Activated CD4-positive, alpha-beta T cell treated with anti-CD3 and anti-CD28 coated beads, Interleukin-2, amount 50 U/mL, for 1 hour (primary cell): ENCODE measurements around the gene CHST12.

Experiments used
- DNase-seq: peaks from one replicate; pipeline ENCODE4 v3.0.0-alpha.2; 2020

The CHST12 gene

DNA sequence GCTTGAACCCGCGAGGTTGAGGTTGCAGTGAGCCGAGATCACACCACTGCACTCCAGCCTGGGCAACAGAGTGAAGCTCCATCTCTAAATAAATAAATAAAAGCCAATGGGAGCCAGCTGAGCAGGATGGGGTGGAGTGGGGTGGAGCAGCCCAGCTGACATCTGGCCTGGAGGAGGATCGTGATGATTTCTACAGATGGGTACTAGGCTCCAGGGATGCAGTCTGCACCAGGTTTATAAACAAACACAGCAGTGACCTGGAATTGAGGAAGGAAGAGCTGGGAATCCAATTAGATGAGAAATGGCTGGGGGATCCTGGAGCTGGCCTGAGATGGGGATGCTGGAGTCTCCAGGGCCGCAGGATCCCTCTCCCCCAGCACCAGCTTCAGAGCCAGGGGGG is 80.1 kb downstream of the CHST12 start:
- no peak for DNase-seq

GRCh38 chr7:2484868-2485267 is 81.5 kb downstream of the CHST12 start:
- no peak for DNase-seq

DNA sequence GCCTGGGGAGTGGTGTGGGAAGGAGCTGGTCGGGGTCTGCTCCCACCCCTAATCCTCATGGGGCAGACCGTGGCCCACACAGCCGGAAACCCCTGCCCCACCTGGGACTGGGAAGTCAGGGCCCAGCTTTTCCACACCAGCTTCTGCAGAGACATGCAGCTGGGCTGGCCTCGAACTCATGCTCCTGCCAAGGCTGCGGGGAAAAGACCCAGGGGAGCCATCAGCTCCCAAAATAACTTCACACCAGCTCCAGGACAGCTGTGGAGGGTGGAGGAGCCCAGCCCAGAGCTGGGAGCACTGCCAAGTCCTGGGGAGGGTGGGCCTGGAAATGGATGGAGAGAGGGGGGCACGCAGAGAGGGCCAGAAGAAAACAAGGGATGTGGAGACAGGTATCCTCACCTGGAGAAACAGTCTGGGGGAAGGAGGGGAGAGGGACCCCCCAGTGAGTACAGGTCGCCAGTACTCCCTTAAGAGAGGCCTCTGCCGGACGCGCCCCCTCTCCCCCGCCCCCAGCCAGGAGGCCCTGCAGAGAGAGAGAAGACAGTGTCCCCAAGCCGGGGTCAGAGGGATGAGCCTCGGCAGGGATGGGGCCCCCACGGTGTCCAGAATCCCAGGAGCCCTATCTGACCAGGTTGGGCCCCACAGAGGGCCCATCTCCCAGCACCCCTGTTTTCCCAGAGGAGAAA is 84.3 kb downstream of the CHST12 start:
- no peak for DNase-seq

- no peak for DNase-seq
These were observed 84.8 kb downstream of the CHST12 start for GRCh38 chr7:2488272-2488645.

DNA sequence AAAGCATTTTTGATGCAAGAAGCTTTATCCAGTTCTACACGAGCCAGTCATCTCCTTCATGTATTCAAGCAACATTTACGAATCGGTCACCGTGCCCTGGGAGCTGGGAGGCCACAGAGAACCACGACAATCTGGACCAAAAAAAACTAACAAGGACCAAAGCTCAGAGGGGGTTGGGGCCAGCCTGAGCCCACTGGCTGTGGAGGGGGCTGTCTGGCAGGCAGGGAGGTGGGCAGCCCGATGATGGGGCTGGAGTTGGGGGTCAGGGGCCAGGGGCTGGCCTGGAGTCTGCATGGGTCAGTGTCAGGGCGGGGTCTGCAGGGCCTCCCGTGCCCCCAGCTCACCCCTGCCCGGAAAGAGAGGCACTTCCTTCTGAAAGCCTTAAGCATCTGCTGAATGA is 85.3 kb downstream of the CHST12 start:
- DNase-seq: no peak

- no peak for DNase-seq
These were observed 86.8 kb downstream of the CHST12 start for GRCh38 chr7:2490181-2490651.

DNA sequence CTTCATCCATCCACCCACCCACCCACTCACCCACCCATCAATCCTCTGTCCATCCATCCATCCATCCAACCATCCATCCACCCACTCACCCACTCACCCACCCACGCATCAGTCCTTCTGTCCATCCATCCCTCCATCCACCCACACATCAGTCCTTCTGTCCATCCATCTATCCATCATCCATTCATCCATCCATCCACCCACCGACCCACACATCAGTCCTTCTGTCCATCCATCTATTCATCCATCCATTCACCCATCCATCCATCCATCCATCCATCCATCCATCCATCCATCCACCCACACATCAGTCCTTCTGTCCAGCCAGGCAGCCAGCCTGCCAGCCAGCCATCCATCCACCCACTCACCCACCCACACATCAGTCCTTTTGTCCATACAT is 88.6 kb downstream of the CHST12 start:
- DNase-seq: no peak

- DNase-seq: no peak
These were observed 90.1 kb downstream of the CHST12 start for GRCh38 chr7:2493205-2494164.

DNA sequence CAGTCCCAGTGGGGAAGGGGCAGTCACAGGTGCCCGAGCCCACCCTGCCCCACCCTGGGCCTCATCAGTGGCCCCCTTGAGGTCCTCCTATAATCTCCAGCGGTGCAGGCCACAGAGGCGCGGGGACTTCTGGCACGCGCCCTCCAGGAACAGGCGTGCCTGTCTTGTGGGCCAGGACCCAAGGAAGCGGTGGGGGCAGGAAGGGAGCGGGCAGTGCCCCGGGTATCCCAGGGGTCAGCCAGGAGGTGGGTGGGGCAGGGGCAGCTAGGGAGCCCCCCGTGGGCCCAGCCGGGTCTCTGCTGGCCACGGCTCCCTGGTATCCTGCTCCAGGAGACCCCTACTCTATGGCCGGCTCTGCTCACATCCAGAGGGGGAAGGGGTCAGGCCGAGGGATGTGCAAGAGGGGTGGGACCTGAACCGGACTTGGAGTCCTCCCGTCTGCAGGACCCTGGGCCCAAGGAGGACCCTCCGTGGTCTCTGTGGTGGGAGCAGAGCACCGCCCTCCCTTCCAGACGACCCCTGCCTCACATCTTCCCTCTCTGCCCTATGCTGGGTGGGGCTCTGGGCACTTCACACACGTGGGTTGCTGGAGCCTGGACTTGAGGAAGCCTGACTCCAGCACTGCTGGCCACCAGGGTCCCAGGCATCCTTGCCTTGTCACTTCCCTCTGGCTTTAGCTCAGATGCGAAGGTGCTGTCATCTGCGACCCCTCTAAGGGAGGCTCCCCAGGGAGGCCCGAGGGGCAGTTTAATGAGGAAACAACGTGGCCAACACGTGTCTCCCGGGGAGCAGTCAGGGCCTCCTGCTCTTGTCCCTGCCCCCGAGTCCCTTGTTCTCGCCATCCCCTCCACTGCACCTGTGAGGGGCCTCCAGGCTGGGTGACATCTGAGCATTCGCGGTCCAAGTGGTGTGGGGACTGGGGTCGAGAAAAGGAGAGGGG is 91.0 kb downstream of the CHST12 start:
- DNase-seq: no peak

DNA sequence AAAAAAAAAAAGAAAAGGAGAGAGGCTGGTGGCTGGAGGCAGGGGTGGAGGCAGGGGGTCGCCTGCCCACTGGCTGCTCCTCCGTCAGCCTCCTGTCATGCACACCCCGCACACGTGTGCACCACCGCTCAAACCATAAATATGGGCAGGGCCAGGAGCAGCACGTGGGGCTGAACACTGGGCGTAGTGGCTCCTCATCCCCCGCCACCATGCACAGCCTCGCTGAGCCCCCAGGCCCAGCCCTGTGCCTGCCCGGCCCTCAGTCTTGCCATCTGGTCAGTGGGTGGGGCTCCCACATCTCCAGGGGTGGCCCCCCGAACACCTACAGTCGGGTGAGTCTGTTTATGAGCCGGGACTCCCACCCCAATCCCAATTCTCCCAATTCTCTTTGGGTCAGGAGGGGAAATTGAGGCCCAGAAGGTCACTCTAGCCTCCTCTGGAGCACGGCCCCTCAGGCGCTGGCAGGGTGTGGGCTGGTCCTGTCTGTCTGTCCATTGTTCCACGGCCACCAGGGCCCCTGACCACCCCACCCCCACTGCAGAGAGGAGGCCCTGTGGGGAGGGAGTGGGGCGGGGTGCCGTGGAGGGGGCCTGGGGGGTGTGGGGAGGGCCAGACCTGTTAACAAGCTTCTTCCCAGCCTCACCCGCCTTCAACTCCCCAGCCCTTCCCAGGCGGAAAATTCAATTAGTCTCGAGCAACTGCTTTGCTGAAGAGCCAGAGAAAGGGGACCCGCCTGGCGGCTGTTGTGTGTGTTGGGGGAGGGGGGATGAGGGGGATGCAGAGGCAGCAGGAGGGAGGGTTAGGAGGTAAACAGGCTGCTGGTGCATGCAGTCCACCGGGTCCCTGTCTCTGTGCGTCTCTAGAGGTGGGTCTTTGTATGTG is 92.2 kb downstream of the CHST12 start:
- DNase-seq: no peak

DNA sequence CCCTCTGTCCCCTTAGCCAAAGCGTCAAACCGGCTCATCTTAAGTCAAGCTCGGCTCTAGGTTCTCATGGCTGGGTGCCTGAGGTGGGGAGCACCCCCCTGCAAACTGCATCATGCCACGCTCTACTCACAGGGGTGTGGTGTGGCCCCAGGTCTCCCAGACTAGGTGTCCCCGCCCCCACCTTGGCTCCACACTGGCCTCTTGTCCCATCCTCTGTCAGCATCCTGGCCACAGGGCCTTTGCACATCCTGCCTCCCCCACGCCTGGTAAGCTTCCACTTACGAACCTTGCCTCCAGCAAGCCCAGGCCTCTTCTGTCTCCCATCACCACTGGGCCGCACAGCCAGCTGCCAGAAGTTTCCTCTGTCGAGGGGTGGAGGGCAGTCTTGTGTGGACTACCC is 93.0 kb downstream of the CHST12 start:
- DNase-seq: no peak

DNA sequence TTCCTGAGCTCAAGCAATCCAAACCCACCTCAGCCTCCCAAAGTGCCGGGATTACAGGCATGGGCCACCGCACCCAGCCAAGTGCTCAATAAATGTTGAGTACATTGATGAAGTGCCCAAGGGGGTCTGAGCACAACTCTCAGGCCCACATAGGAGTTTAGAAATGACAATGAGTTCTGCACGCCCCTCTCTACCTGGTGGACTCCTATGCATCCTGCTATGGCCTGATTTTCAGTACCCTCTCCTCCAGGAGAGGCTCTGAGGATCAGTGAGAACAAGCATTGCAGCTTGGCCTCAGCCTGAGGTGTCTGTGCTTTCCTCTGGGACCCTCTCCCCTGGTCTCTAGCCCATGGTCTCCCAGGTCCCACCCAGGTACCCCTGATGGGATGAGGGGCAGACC is 93.7 kb downstream of the CHST12 start:
- DNase-seq: no peak

- no peak for DNase-seq
These were observed 94.3 kb downstream of the CHST12 start for GRCh38 chr7:2497500-2498336.
